ENCODE results near the gene MAT2A. TPM values are rescaled to one million over a fixed set of nuclear protein-coding genes. Genes with fewer than 3 reads are reported as not detected.
A peak's percentile ranks its signal among the peaks of the same experiment; 100 is the strongest.

Gene MAT2A
- total RNA-seq, 6 donors from 2014 or later, result 108 to 219 (median 168) TPM

- TF ChIP-seq EP300 (IDR thresholded peaks at IDR 0.05) (peak in 1 of 4 donors; percentile 3), POLR2AphosphoS5 (IDR thresholded peaks at IDR 0.05) (peak; percentile 26 to 59), POLR2A (IDR thresholded peaks at IDR 0.05) (peak in 1 of 4 donors; percentile 6)
- TF ChIP-seq, protein P1, sequence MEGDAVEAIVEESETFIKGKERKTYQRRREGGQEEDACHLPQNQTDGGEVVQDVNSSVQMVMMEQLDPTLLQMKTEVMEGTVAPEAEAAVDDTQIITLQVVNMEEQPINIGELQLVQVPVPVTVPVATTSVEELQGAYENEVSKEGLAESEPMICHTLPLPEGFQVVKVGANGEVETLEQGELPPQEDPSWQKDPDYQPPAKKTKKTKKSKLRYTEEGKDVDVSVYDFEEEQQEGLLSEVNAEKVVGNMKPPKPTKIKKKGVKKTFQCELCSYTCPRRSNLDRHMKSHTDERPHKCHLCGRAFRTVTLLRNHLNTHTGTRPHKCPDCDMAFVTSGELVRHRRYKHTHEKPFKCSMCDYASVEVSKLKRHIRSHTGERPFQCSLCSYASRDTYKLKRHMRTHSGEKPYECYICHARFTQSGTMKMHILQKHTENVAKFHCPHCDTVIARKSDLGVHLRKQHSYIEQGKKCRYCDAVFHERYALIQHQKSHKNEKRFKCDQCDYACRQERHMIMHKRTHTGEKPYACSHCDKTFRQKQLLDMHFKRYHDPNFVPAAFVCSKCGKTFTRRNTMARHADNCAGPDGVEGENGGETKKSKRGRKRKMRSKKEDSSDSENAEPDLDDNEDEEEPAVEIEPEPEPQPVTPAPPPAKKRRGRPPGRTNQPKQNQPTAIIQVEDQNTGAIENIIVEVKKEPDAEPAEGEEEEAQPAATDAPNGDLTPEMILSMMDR (IDR thresholded peaks at IDR 0.05), result peak in 2 of 6 experiments; percentile 5 to 28
- 1% methylated on average over 17 to 65 of the region's 67 CpGs for WGBS, 2 donors
- Histone ChIP-seq H3K27me3 (no peaks in the 10 kb centered on the region), H3K36me3 (peaks cover 18 to 36% (median 31%) of the 10 kb centered on the region in 4 donors), H3K4me1 (peaks cover 36 to 47% (median 42%) of the 10 kb centered on the region in 4 donors), H3K4me3 (peak overlapping the region; percentile 85 to 97 (median 92)), H3K27ac (peak overlapping the region; percentile 95 to 99 (median 96)), H3K9me3 (no peaks in the 10 kb centered on the region)
- peak; percentile 71 to 76 for ATAC-seq (ENCODE audit: low FRiP score in 2 of 2)
- peak; percentile 70 to 94 for DNase-seq
Measured at GRCh38 chr2:85539361-85540132, 579 bp downstream of the MAT2A start.

GRCh38 chr2:85540133-85540648 is 1.2 kb downstream of the MAT2A start:
- H3K27me3 ChIP-seq, result no peaks in the 10 kb centered on the region
- peak overlapping the region; percentile 95 to 99 (median 96) for H3K27ac ChIP-seq
- peaks cover 18 to 43% (median 37%) of the 10 kb centered on the region in 4 donors for H3K36me3 ChIP-seq
- TF ChIP-seq EP300 (IDR thresholded peaks at IDR 0.05) (no peak), POLR2AphosphoS5 (IDR thresholded peaks at IDR 0.05) (no peak), POLR2A (IDR thresholded peaks at IDR 0.05) (no peak)
- TF ChIP-seq, protein P1 (IDR thresholded peaks at IDR 0.05), result no peak
- no peak for DNase-seq
- WGBS, 2 donors, result 4 to 7% methylated on average over 11 of the region's 11 CpGs
- no peak for ATAC-seq (ENCODE audit: low FRiP score in 2 of 2)
- H3K9me3 ChIP-seq, result no peaks in the 10 kb centered on the region
- H3K4me1 ChIP-seq, result peaks cover 39 to 47% (median 42%) of the 10 kb centered on the region in 4 donors
- H3K4me3 ChIP-seq, result peak overlapping the region; percentile 85 to 97 (median 92)

GRCh38 chr2:85541262-85541661 is 2.3 kb downstream of the MAT2A start:
- Histone ChIP-seq H3K4me1 (peaks cover 39 to 47% (median 43%) of the 10 kb centered on the region in 4 donors), H3K27ac (peak overlapping the region in 1 of 4 donors; percentile 95), H3K4me3 (peak overlapping the region; percentile 3 to 97 (median 86)), H3K9me3 (no peaks in the 10 kb centered on the region), H3K27me3 (no peaks in the 10 kb centered on the region), H3K36me3 (peaks cover 22 to 54% (median 47%) of the 10 kb centered on the region in 4 donors)
- ATAC-seq (ENCODE audit: low FRiP score in 2 of 2) (no peak), DNase-seq (no peak)
- 40 to 56% methylated on average over 4 of the region's 4 CpGs for WGBS, 2 donors
- TF ChIP-seq, protein P1 (IDR thresholded peaks at IDR 0.05), result no peak
- TF ChIP-seq POLR2A (IDR thresholded peaks at IDR 0.05), result no peak
- no peak for TF ChIP-seq POLR2AphosphoS5 (IDR thresholded peaks at IDR 0.05)
- TF ChIP-seq EP300 (IDR thresholded peaks at IDR 0.05), result no peak

DNA sequence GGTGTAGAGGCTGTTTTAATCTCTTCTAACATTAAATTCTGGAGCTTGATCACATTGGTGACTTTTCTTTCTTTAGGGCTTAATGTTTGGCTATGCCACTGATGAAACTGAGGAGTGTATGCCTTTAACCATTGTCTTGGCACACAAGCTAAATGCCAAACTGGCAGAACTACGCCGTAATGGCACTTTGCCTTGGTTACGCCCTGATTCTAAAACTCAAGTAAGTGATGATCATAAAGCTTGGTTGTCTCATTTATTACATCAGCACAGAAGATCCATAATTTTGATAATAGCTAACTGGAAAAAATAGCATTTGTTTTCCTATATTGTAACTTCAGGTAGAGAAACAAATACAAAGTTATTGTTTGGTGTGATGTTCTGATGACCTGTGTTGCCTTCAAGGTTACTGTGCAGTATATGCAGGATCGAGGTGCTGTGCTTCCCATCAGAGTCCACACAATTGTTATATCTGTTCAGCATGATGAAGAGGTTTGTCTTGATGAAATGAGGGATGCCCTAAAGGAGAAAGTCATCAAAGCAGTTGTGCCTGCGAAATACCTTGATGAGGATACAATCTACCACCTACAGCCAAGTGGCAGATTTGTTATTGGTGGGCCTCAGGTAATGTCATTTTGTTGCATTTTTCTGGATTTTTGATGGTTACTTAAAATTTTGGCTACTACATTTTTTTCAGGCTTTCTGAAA is 2.9 kb downstream of the MAT2A start:
- TF ChIP-seq EP300 (IDR thresholded peaks at IDR 0.05) (no peak), POLR2AphosphoS5 (IDR thresholded peaks at IDR 0.05) (no peak), POLR2A (IDR thresholded peaks at IDR 0.05) (no peak)
- TF ChIP-seq, protein P1 (IDR thresholded peaks at IDR 0.05), result no peak
- H3K9me3 ChIP-seq, result no peaks in the 10 kb centered on the region
- no peaks in the 10 kb centered on the region for H3K27me3 ChIP-seq
- peaks cover 22 to 60% (median 49%) of the 10 kb centered on the region in 4 donors for H3K36me3 ChIP-seq
- DNase-seq (no peak), ATAC-seq (ENCODE audit: low FRiP score in 2 of 2) (no peak)
- 55 to 58% methylated on average over 5 of the region's 5 CpGs for WGBS, 2 donors
- H3K4me3 ChIP-seq, result peak overlapping the region in 2 of 4 donors; percentile 3 to 97
- H3K27ac ChIP-seq, result peak overlapping the region in 1 of 4 donors; percentile 95
- peaks cover 36 to 47% (median 41%) of the 10 kb centered on the region in 4 donors for H3K4me1 ChIP-seq

Measured in upper lobe of left lung (tissue), 6 donors.